DND-41 (cell line): ENCODE results near the gene ELK1.

Experiments used
- ATAC-seq: fragments of 200-7000 bp; cut with Tn5 transposase; 3 replicates; pipeline ENCODE4 v1.9.1; 2021; ENCODE audit warnings: low read depth; ENCODE audit not compliant: insufficient read depth
- DNase-seq: peaks from one replicate; pipeline ENCODE4 v3.0.0-alpha.2; 2020
- H2AFZ ChIP-seq: 2 replicates; pipeline ENCODE4 v1.6.0; 2012; ENCODE audit warnings: low read depth, low read length
- H3K27ac ChIP-seq: 2 replicates; pipeline ENCODE4 v1.5.1; 2012; ENCODE audit warnings: low read length, inconsistent platforms
- H3K27me3 ChIP-seq: fragments of 200-600 bp; sonication (generic); 2 replicates; pipeline ENCODE4 v1.6.0; 2012; ENCODE audit warnings: low read length, mild to moderate bottlenecking, inconsistent platforms; ENCODE audit not compliant: insufficient read depth, poor library complexity
- H3K36me3 ChIP-seq: 2 replicates; pipeline ENCODE4 v1.5.1; 2012; ENCODE audit warnings: low read length, inconsistent platforms; ENCODE audit not compliant: insufficient read depth
- H3K4me1 ChIP-seq: 2 replicates; pipeline ENCODE4 v1.5.1; 2012; ENCODE audit warnings: mild to moderate bottlenecking, low read length; ENCODE audit not compliant: insufficient read depth
- H3K4me2 ChIP-seq: 2 replicates; pipeline ENCODE4 v1.6.0; 2012; ENCODE audit warnings: mild to moderate bottlenecking, moderate library complexity, low read length, inconsistent platforms; ENCODE audit not compliant: insufficient read depth
- H3K4me3 ChIP-seq, 2 experiments: fragments of 200-600 bp in 1 of 2; shearing (Covaris generic) in 1 of 2; 2 replicates each; pipeline ENCODE4 v1.5.1; 2012 to 2016; ENCODE audit warnings: inconsistent platforms in 2 of 2, low read length in 2 of 2, mild to moderate bottlenecking in 2 of 2, low read depth in 1 of 2, moderate library complexity in 1 of 2
- H3K79me2 ChIP-seq: 2 replicates; pipeline ENCODE4 v1.6.0; 2012; ENCODE audit warnings: low read length, inconsistent platforms; ENCODE audit not compliant: insufficient read depth
- H3K9ac ChIP-seq: 2 replicates; pipeline ENCODE4 v1.6.0; 2012; ENCODE audit warnings: low read depth, mild to moderate bottlenecking, inconsistent platforms, low read length, moderate library complexity
- H3K9me3 ChIP-seq: 2 replicates; pipeline ENCODE4 v1.5.1; 2012; ENCODE audit warnings: low read length, moderate library complexity, mild to moderate bottlenecking, inconsistent platforms; ENCODE audit not compliant: insufficient read depth, severe bottlenecking
- H4K20me1 ChIP-seq: 2 replicates; pipeline ENCODE4 v1.6.0; 2012; ENCODE audit warnings: low read length; ENCODE audit not compliant: insufficient read depth
- EZH2 ChIP-seq: IDR thresholded peaks from 3 replicates; pipeline ENCODE4 v1.6.1; 2012; ENCODE audit warnings: borderline replicate concordance, low read depth, mild to moderate bottlenecking, moderate library complexity, low read length, inconsistent platforms; ENCODE audit not compliant: severe bottlenecking
- TF ChIP-seq, protein P1 (sequence below): IDR thresholded peaks from 2 replicates; pipeline ENCODE4 v1.5.1; 2012; ENCODE audit warnings: borderline replicate concordance, low read length, moderate library complexity, mild to moderate bottlenecking; ENCODE audit not compliant: poor library complexity, severe bottlenecking; ENCODE audit errors: extremely low read depth

Gene ELK1

DNA sequence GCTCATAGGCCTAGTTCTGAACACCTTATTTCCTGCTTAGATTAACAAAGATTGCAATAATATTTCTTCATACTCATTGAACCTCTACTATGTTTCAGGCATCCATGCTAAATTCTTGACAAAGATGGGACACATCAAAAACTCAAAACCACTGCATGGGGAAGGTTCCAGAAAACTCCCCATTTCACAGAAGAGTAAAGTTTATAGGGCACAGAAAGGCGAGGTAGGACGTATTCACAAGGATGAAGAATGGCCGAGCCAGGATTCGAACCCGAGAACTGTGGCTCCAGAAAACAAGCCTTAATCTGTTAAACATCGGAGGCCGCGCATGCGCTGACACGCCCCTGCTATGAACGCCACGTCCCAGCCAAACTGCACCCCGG is 7.9 kb upstream of the ELK1 start:
- H3K27ac ChIP-seq: peak overlapping the region; percentile 96
- H3K4me3 ChIP-seq: peak overlapping the region; percentile 70 to 83; a peak in 3 of 4 replicates
- H4K20me1 ChIP-seq: no peaks in the 10 kb centered on the region
- no peak for TF ChIP-seq EZH2
- TF ChIP-seq, protein P1, sequence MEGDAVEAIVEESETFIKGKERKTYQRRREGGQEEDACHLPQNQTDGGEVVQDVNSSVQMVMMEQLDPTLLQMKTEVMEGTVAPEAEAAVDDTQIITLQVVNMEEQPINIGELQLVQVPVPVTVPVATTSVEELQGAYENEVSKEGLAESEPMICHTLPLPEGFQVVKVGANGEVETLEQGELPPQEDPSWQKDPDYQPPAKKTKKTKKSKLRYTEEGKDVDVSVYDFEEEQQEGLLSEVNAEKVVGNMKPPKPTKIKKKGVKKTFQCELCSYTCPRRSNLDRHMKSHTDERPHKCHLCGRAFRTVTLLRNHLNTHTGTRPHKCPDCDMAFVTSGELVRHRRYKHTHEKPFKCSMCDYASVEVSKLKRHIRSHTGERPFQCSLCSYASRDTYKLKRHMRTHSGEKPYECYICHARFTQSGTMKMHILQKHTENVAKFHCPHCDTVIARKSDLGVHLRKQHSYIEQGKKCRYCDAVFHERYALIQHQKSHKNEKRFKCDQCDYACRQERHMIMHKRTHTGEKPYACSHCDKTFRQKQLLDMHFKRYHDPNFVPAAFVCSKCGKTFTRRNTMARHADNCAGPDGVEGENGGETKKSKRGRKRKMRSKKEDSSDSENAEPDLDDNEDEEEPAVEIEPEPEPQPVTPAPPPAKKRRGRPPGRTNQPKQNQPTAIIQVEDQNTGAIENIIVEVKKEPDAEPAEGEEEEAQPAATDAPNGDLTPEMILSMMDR: no peak
- peaks cover 14% of the 10 kb centered on the region for H3K79me2 ChIP-seq
- no peaks in the 10 kb centered on the region for H3K27me3 ChIP-seq
- DNase-seq (no peak), ATAC-seq (no peak)
- H3K9me3 ChIP-seq: no peaks in the 10 kb centered on the region
- peak overlapping the region; percentile 68; the same call in 1 of the 2 replicates for H2AFZ ChIP-seq
- H3K4me2 ChIP-seq: peak overlapping the region; percentile 78
- H3K4me1 ChIP-seq: peaks cover 24% of the 10 kb centered on the region
- peaks cover 35% of the 10 kb centered on the region for H3K36me3 ChIP-seq
- peak overlapping the region; percentile 91 for H3K9ac ChIP-seq

GRCh38 chrX:47651043-47651905 is 911 bp upstream of the ELK1 start:
- peak overlapping the region; percentile 51 for H3K9ac ChIP-seq
- H3K27ac ChIP-seq: peak overlapping the region; percentile 78
- no peaks in the 10 kb centered on the region for H3K27me3 ChIP-seq
- no peaks in the 10 kb centered on the region for H3K9me3 ChIP-seq
- peaks cover 46% of the 10 kb centered on the region for H3K36me3 ChIP-seq
- TF ChIP-seq, protein P1: no peak
- TF ChIP-seq EZH2: no peak
- ATAC-seq (no peak), DNase-seq (no peak)
- peak overlapping the region; percentile 93 for H3K4me2 ChIP-seq
- H3K4me3 ChIP-seq: peak overlapping the region; percentile 24 to 68; a peak in 3 of 4 replicates
- H3K4me1 ChIP-seq: peaks cover 39% of the 10 kb centered on the region
- H2AFZ ChIP-seq: peak overlapping the region; percentile 65
- no peaks in the 10 kb centered on the region for H4K20me1 ChIP-seq
- peaks cover 35% of the 10 kb centered on the region for H3K79me2 ChIP-seq

GRCh38 chrX:47649781-47650163 is 591 bp downstream of the ELK1 start:
- ATAC-seq (no peak), DNase-seq (no peak)
- peak overlapping the region; percentile 28 to 76; a peak in 3 of 4 replicates for H3K4me3 ChIP-seq
- no peak for TF ChIP-seq EZH2
- TF ChIP-seq, protein P1: no peak
- H3K27ac ChIP-seq: peak overlapping the region; percentile 81
- H3K9ac ChIP-seq: peak overlapping the region; percentile 72
- peaks cover 37% of the 10 kb centered on the region for H3K36me3 ChIP-seq
- H2AFZ ChIP-seq: peak overlapping the region; percentile 84; the same call in 1 of the 2 replicates
- H3K9me3 ChIP-seq: no peaks in the 10 kb centered on the region
- H4K20me1 ChIP-seq: no peaks in the 10 kb centered on the region
- no peaks in the 10 kb centered on the region for H3K27me3 ChIP-seq
- H3K79me2 ChIP-seq: peaks cover 44% of the 10 kb centered on the region
- peak overlapping the region; percentile 86 for H3K4me2 ChIP-seq
- peaks cover 39% of the 10 kb centered on the region for H3K4me1 ChIP-seq
